HCT116 (cell line): Measurements from ENCODE around the gene CRB1. TPM values are rescaled to one million over a fixed set of nuclear protein-coding genes. Genes with fewer than 3 reads are reported as not detected.

ENCODE experiments used
- ATAC-seq: fragments of 200-7000 bp; cut with Tn5 transposase; 2 replicates; pipeline ENCODE4 v1.9.1; 2020; ENCODE audit warnings: mild to moderate bottlenecking, moderate library complexity
- BruUV-seq: library from RNA; stranded (reverse); fragments of 400-500 nt; replicated peaks from 2 replicates; lab custom pipeline; 2021; lab: Mats Ljungman, UMichigan
- CTCF ChIA-PET: fragments of 300-600 bp; sonication (Branson Sonifier 250); formaldehyde crosslinking; loops from one replicate; lab custom pipeline; 2021; ENCODE audit warnings: antibody characterized with exemption; lab: Charles Lee
- POLR2A ChIA-PET: fragments of 300-600, 350-600 bp; sonication (Branson Sonifier 250); formaldehyde crosslinking; loops from one replicate; lab custom pipeline; 2021; ENCODE audit warnings: antibody characterized with exemption; lab: Charles Lee
- RAD21 ChIA-PET, 2 experiments: fragments of 300-600 bp; sonication (Branson Sonifier 250); formaldehyde crosslinking; loops; one replicate each; lab custom pipeline; 2023; ENCODE audit warnings: low total read pairs in 2 of 2; ENCODE audit not compliant: uncharacterized antibody in 2 of 2, unreplicated experiment in 2 of 2, low non-redundant PET in 1 of 2; lab: Charles Lee
- DNase-seq: peaks from one replicate; pipeline ENCODE4 v3.0.0-alpha.2; 2010; ENCODE audit warnings: low read depth, low spot score
- H2AFZ ChIP-seq: fragments of 200-600 bp; shearing (Covaris generic), sonication (generic); 2 replicates; pipeline ENCODE4 v1.6.1; 2017; ENCODE audit warnings: low read depth, mixed run types, mixed read lengths, antibody characterized with exemption, low read length; ENCODE audit not compliant: poor library complexity, severe bottlenecking
- H3K27ac ChIP-seq: 2 replicates; pipeline ENCODE4 v1.5.1; 2012; ENCODE audit warnings: low read depth, low read length
- H3K27me3 ChIP-seq: fragments of 200-600 bp; sonication (generic); 2 replicates; pipeline ENCODE4 v1.6.1; 2016; ENCODE audit warnings: mixed run types, low read length, mixed read lengths; ENCODE audit not compliant: insufficient read depth
- H3K36me3 ChIP-seq, 2 experiments: fragments of 200-500 bp in 1 of 2; fragments of 200-600 bp in 1 of 2; sonication (Bioruptor generic) in 1 of 2; sonication (generic) in 1 of 2; 2 replicates each; pipeline versions ENCODE4 v1.5.1 to v1.6.1; 2014 to 2016; ENCODE audit warnings: low read length in 2 of 2, inconsistent platforms in 1 of 2, mixed read lengths in 1 of 2, mixed run types in 1 of 2; ENCODE audit not compliant: insufficient read depth in 2 of 2, control insufficient read depth in 1 of 2
- H3K4me1 ChIP-seq, 2 experiments: fragments of 200-600 bp in 1 of 2; sonication (generic) in 1 of 2; 2 replicates each; pipeline versions ENCODE4 v1.5.1 to v1.6.1; 2012 to 2017; ENCODE audit warnings: low read length in 2 of 2, inconsistent platforms in 1 of 2, mild to moderate bottlenecking in 1 of 2, mixed read lengths in 1 of 2, mixed run types in 1 of 2, moderate library complexity in 1 of 2; ENCODE audit not compliant: insufficient read depth in 2 of 2, control insufficient read depth in 1 of 2
- H3K4me2 ChIP-seq: fragments of 200-600 bp; sonication (generic); 2 replicates; pipeline ENCODE4 v1.6.1; 2017; ENCODE audit warnings: mixed run types, low read length, mixed read lengths
- H3K4me3 ChIP-seq, 2 experiments: fragments of 200-600 bp in 1 of 2; sonication (generic) in 1 of 2; replicated peaks in 1 of 2; 2 replicates each; pipeline ENCODE4 v1.5.1; 2011 to 2016; ENCODE audit warnings: low read length in 2 of 2, control low read depth in 1 of 2, low read depth in 1 of 2, mild to moderate bottlenecking in 1 of 2, mixed read lengths in 1 of 2, mixed run types in 1 of 2
- H3K79me2 ChIP-seq: fragments of 200-600 bp; sonication (generic); 2 replicates; pipeline ENCODE4 v1.6.1; 2017; ENCODE audit warnings: mild to moderate bottlenecking, mixed run types, low read length, moderate library complexity, mixed read lengths; ENCODE audit not compliant: insufficient read depth
- H3K9ac ChIP-seq: fragments of 200-600 bp; sonication (generic); 2 replicates; pipeline ENCODE4 v1.6.1; 2016; ENCODE audit warnings: low read length, mixed read lengths
- H3K9me2 ChIP-seq: fragments of 200-600 bp; sonication (generic), shearing (Covaris generic); 2 replicates; pipeline ENCODE4 v1.6.1; 2017; ENCODE audit warnings: mixed run types, mild to moderate bottlenecking, moderate library complexity; ENCODE audit not compliant: insufficient read depth
- H3K9me3 ChIP-seq, 2 experiments: fragments of 200-500 bp in 1 of 2; fragments of 200-600 bp in 1 of 2; sonication (Bioruptor generic) in 1 of 2; sonication (generic) in 1 of 2; 2 replicates each; pipeline ENCODE4 v1.6.1; 2014 to 2017; ENCODE audit warnings: low read length in 2 of 2, mixed read lengths in 2 of 2, inconsistent platforms in 1 of 2, low read depth in 1 of 2, mild to moderate bottlenecking in 1 of 2, mixed run types in 1 of 2, moderate library complexity in 1 of 2; ENCODE audit not compliant: control insufficient read depth in 1 of 2, insufficient read depth in 1 of 2
- H4K20me1 ChIP-seq: fragments of 200-600 bp; sonication (generic), shearing (Covaris generic); 2 replicates; pipeline ENCODE4 v1.6.1; 2017; ENCODE audit warnings: mixed run types, mild to moderate bottlenecking, moderate library complexity; ENCODE audit not compliant: insufficient read depth
- EZH2 ChIP-seq: fragments of 200-600 bp; sonication (generic); IDR thresholded peaks from 2 replicates; pipeline ENCODE4 v1.6.1; 2017; ENCODE audit warnings: antibody characterized with exemption, mixed run types
- POLR2A ChIP-seq: IDR thresholded peaks from 2 replicates; pipeline ENCODE4 v1.7.0; 2011; ENCODE audit warnings: borderline replicate concordance; ENCODE audit not compliant: insufficient read depth, insufficient read length; ENCODE audit errors: extremely low read depth
- POLR2AphosphoS5 ChIP-seq: IDR thresholded peaks from 2 replicates; pipeline ENCODE4 v1.6.1; 2011; ENCODE audit warnings: mild to moderate bottlenecking, low read depth, low read length, moderate library complexity
- REST ChIP-seq: IDR thresholded peaks from 2 replicates; pipeline ENCODE4 v1.6.1; 2012; ENCODE audit warnings: low read depth
- SIN3A ChIP-seq: IDR thresholded peaks from 2 replicates; pipeline ENCODE4 v1.6.1; 2012; ENCODE audit warnings: low read depth
- SRF ChIP-seq: IDR thresholded peaks from 2 replicates; pipeline ENCODE4 v1.6.1; 2012; ENCODE audit warnings: low read depth
- TCF7L2 ChIP-seq: IDR thresholded peaks from 2 replicates; pipeline ENCODE4 v1.7.0; 2011; ENCODE audit warnings: borderline replicate concordance, inconsistent platforms; ENCODE audit not compliant: insufficient read depth, insufficient read length; ENCODE audit errors: extremely low read depth
- ZFX ChIP-seq: fragments of 450-650 bp; IDR thresholded peaks from 2 replicates; pipeline ENCODE4 v1.6.1; 2017
- ZNF274 ChIP-seq: fragments of 200-500 bp; sonication (Bioruptor generic); IDR thresholded peaks from 2 replicates; pipeline ENCODE4 v1.6.1; 2014; ENCODE audit warnings: mild to moderate bottlenecking, low read depth, low read length, inconsistent platforms
- intact Hi-C: fragments of 100-400 bp; cut with micrococcal nuclease; formaldehyde crosslinking; loops from 2 replicates; pipeline ENCODE4 v1.10.0; 2022
- total RNA-seq: library from RNA; stranded (reverse); gene quantifications from one replicate; pipeline ENCODE4 v1.2.1, GENCODE V29; 2021; ENCODE audit not compliant: unreplicated experiment

CRB1 gene
- total RNA-seq, 1 experiment from 2014 or later = 0.07 TPM

GRCh38 chr1:197453376-197454058 is 185.5 kb downstream of the CRB1 start:
- no TSS peak for BruUV-seq
- no peaks in the 10 kb centered on the region for H4K20me1 ChIP-seq
- ChIA-PET POLR2A (no interaction called here), RAD21 (no interaction called here), CTCF (no interaction called here)
- H3K79me2 ChIP-seq = no peaks in the 10 kb centered on the region
- H3K27me3 ChIP-seq = no peaks in the 10 kb centered on the region
- intact Hi-C loops = no loop called here
- no peak overlapping the region for H3K27ac ChIP-seq
- no peaks in the 10 kb centered on the region for H3K9me2 ChIP-seq
- TF ChIP-seq EZH2 (no peak), TCF7L2 (no peak), REST (no peak), ZNF274 (no peak), POLR2A (no peak), ZFX (no peak), SIN3A (no peak), SRF (no peak), POLR2AphosphoS5 (no peak)
- ATAC-seq = no peak
- no peaks in the 10 kb centered on the region for H3K36me3 ChIP-seq
- H3K9me3 ChIP-seq = no peaks in the 10 kb centered on the region
- no peak overlapping the region for H2AFZ ChIP-seq
- H3K4me2 ChIP-seq = no peak overlapping the region
- no peak overlapping the region for H3K9ac ChIP-seq
- no peak overlapping the region for H3K4me3 ChIP-seq
- no peak for DNase-seq
- H3K4me1 ChIP-seq = no peaks in the 10 kb centered on the region
